K562 (cell line): ENCODE results near the gene NDC1. TPM values are rescaled to one million over a fixed set of nuclear protein-coding genes. Genes with fewer than 3 reads are reported as not detected.
A peak's percentile ranks its signal among the peaks of the same experiment; 100 is the strongest.

Experiments
- ATAC-seq: fragments of 200-7000 bp; cut with Tn5 transposase; 3 replicates; pipeline ENCODE4 v1.9.1; 2020; ENCODE audit warnings: moderate library complexity
- BruUV-seq: library from RNA; stranded (reverse); fragments of 400-500 nt; replicated peaks from 2 replicates; lab custom pipeline; 2021; lab: Mats Ljungman, UMichigan
- CTCF ChIA-PET: fragments of 300-600 bp; formaldehyde crosslinking; extraction: SDS; loops from one replicate; lab custom pipeline; 2021; ENCODE audit warnings: low intra/inter-chr PET ratio; lab: Yijun Ruan, JAX
- POLR2A ChIA-PET: fragments of 300-600, 350-650 bp; sonication (Branson Sonifier 250); formaldehyde crosslinking; extraction: SDS; loops from one replicate; lab custom pipeline; 2021; ENCODE audit warnings: antibody characterized with exemption, inconsistent platforms; lab: Yijun Ruan, JAX
- DNase-seq, 4 experiments: peaks; one replicate each; pipeline versions ENCODE4 v3.0.0 to v3.0.0-alpha.2; 2011 to 2018; ENCODE audit warnings: low spot score in 3 of 4, mixed read lengths in 3 of 4; ENCODE audit errors: extremely low read depth in 1 of 4
- FAIRE-seq: peaks from 2 replicates; lab custom pipeline; 2011; peaks lifted over from hg19 to GRCh38; lab: Jason Lieb, UNC
- H2AFZ ChIP-seq: 2 replicates; pipeline ENCODE4 v1.6.0; 2011; ENCODE audit warnings: low read depth, low read length, control low read depth, inconsistent platforms
- H3K27ac ChIP-seq: fragments of 200-600 bp; 3 replicates; pipeline ENCODE4 v1.8.0; 2011; ENCODE audit warnings: low read depth, mild to moderate bottlenecking, control low read depth, inconsistent platforms, low read length, moderate library complexity, mixed read lengths; ENCODE audit errors: extremely low read depth
- H3K27me3 ChIP-seq, 2 experiments: fragments of 300-600 bp in 1 of 2; 2 replicates in 1 of 2; 3 replicates in 1 of 2; pipeline versions ENCODE4 v1.6.0 to v1.8.0; 2011; ENCODE audit warnings: inconsistent platforms in 2 of 2, low read length in 2 of 2, mild to moderate bottlenecking in 1 of 2, mixed read lengths in 1 of 2, moderate library complexity in 1 of 2; ENCODE audit not compliant: control insufficient read depth in 2 of 2, insufficient read depth in 2 of 2
- H3K36me3 ChIP-seq: fragments of 300-600 bp; 3 replicates; pipeline ENCODE4 v1.8.0; 2011; ENCODE audit warnings: mild to moderate bottlenecking, low read length, inconsistent platforms; ENCODE audit not compliant: control insufficient read depth, insufficient read depth
- H3K4me1 ChIP-seq, 2 experiments: fragments of 200-600 bp in 1 of 2; replicated peaks in 1 of 2; 2 replicates in 1 of 2; 3 replicates in 1 of 2; pipeline versions ENCODE4 v1.5.1 to v1.8.0; 2011; ENCODE audit warnings: inconsistent platforms in 2 of 2, low read length in 2 of 2, mild to moderate bottlenecking in 1 of 2, mixed read lengths in 1 of 2, moderate library complexity in 1 of 2; ENCODE audit not compliant: control insufficient read depth in 2 of 2, insufficient read depth in 2 of 2
- H3K4me2 ChIP-seq: 2 replicates; pipeline ENCODE4 v1.6.1; 2011; ENCODE audit warnings: low read length, control low read depth, inconsistent platforms, mixed read lengths; ENCODE audit not compliant: insufficient read depth
- H3K4me3 ChIP-seq: fragments of 200-600 bp; sonication (generic), shearing (Covaris generic); 2 replicates; pipeline ENCODE4 v1.5.1; 2016; ENCODE audit warnings: control low read depth, inconsistent platforms
- H3K79me2 ChIP-seq: fragments of 200-600 bp; 3 replicates; pipeline ENCODE4 v1.8.0; 2011; ENCODE audit warnings: low read length, inconsistent platforms; ENCODE audit not compliant: control insufficient read depth, insufficient read depth
- H3K9ac ChIP-seq, 2 experiments: 2 replicates each; pipeline versions ENCODE4 v1.6.0 to v1.6.1; 2011; ENCODE audit warnings: low read depth in 2 of 2, low read length in 2 of 2, control low read depth in 1 of 2, inconsistent platforms in 1 of 2, mild to moderate bottlenecking in 1 of 2, mixed read lengths in 1 of 2; ENCODE audit not compliant: insufficient read depth in 1 of 2
- H3K9me1 ChIP-seq: one replicate; pipeline ENCODE4 v1.6.0; 2011; ENCODE audit warnings: inconsistent platforms, mild to moderate bottlenecking, low read length, moderate library complexity; ENCODE audit not compliant: control insufficient read depth, insufficient read depth
- H3K9me3 ChIP-seq: replicated peaks from 2 replicates; pipeline ENCODE4 v1.5.1; 2011; ENCODE audit warnings: low read depth, low read length, inconsistent platforms; ENCODE audit not compliant: control insufficient read depth, insufficient read depth
- H4K20me1 ChIP-seq: replicated peaks from 2 replicates; pipeline ENCODE4 v1.6.1; 2011; ENCODE audit warnings: low read length, inconsistent platforms, mixed read lengths; ENCODE audit not compliant: control insufficient read depth, insufficient read depth
- ATF3 ChIP-seq, 2 experiments: fragments of 450-650 bp in 1 of 2; sonication (generic) in 1 of 2; formaldehyde crosslinking in 1 of 2; IDR thresholded peaks in 1 of 2; conservative IDR thresholded peaks in 1 of 2; 2 replicates each; pipeline versions ENCODE4 v1.6.1 to v1.8.1; 2016 to 2023; ENCODE audit warnings: mild to moderate bottlenecking in 2 of 2, moderate library complexity in 2 of 2, inconsistent platforms in 1 of 2, missing genetic modification reagents in 1 of 2
- FIP1L1 ChIP-seq: fragments of 200-400 bp; formaldehyde crosslinking; IDR thresholded peaks from 2 replicates; pipeline ENCODE4 v1.6.1; 2018; ENCODE audit warnings: mild to moderate bottlenecking, low read depth, low read length; ENCODE audit not compliant: poor library complexity, severe bottlenecking
- FUS ChIP-seq: fragments of 200-400 bp; formaldehyde crosslinking; optimal IDR thresholded peaks from 2 replicates; pipeline ENCODE3; 2017; ENCODE audit warnings: low read depth, low read length
- PHTF2 ChIP-seq: fragments of 250-450 bp; sonication (Bioruptor Pico); IDR thresholded peaks from 2 replicates; pipeline ENCODE4 v1.5.0; 2021; ENCODE audit warnings: mild to moderate bottlenecking
- WGBS: fragments of 100-300 bp; shearing (Covaris generic); methylation state at CpG from one replicate; pipeline ENCODE4 v1.1.6; 2016; ENCODE audit warnings: low coverage, mixed read lengths; ENCODE audit not compliant: insufficient coverage; ENCODE audit errors: missing lambda C conversion rate; 5-methylcytosine and 5-hydroxymethylcytosine counted together
- in situ Hi-C: fragments of 300-500 bp; cut with MboI; formaldehyde crosslinking; loops from 4 replicates; pipeline ENCODE4 v1.15.0; 2018; ENCODE audit warnings: inconsistent platforms, mixed read lengths
- intact Hi-C: fragments of 100-400 bp; cut with micrococcal nuclease; formaldehyde crosslinking; loops from 2 replicates; pipeline ENCODE4 v1.14.2; 2022
- polyA plus RNA-seq, 8 experiments: library from polyadenylated mRNA; depleted of rRNA in 4 of 8; stranded (reverse) in 5 of 8; unstranded in 3 of 8; fragments of >200 nt; fragmentation: Nextera tagmentation in 2 of 8; fragmentation: Illumina TruSeq in 1 of 8; extraction: Ambion mirVana in 2 of 8; extraction: Trizol in 1 of 8; gene quantifications; 2 replicates each; pipeline versions ENCODE4 v1.2.1 to v1.2.3, GENCODE V29; 2011 to 2014; ENCODE audit warnings: inconsistent platforms in 1 of 8, missing spikeins in 1 of 8
- total RNA-seq, 7 experiments: library from RNA; depleted of rRNA in 6 of 7; stranded (reverse); fragments of >200 nt in 6 of 7; fragmentation: Illumina TruSeq in 2 of 7; extraction: Trizol in 2 of 7; gene quantifications; 2 replicates each; pipeline versions ENCODE4 v1.2.1 to v1.2.3, GENCODE V29; 2011 to 2021; ENCODE audit warnings: low replicate concordance in 1 of 7

The NDC1 gene
- total and polyA plus RNA-seq, 9 of the 15 experiments (the other 6 are each of a cell fraction or from before 2014, with no cell fraction given): 26.9 to 102 (median 64.5) TPM

GRCh38 chr1:53833393-53833792 lies 4.7 kb downstream of the NDC1 start:
- Histone ChIP-seq H2AFZ (no peak overlapping the region), H3K36me3 (peaks cover 61% of the 10 kb centered on the region), H3K9me1 (no peaks in the 10 kb centered on the region), H3K79me2 (peaks cover 70% of the 10 kb centered on the region), H3K27me3 (no peaks in the 10 kb centered on the region), H3K9ac (no peak overlapping the region), H4K20me1 (no peaks in the 10 kb centered on the region), H3K9me3 (no peaks in the 10 kb centered on the region), H3K4me3 (no peak overlapping the region), H3K27ac (no peak overlapping the region), H3K4me1 (peaks cover 4 to 13% of the 10 kb centered on the region in 2 experiments; a peak in 3 of 5 replicates), H3K4me2 (no peak overlapping the region)
- DNase-seq: no peak
- in situ Hi-C loops (no loop called here), intact Hi-C loops (no loop called here)
- 93% methylated on average over 4 of the region's 4 CpGs for WGBS
- no peak for ATAC-seq
- POLR2A ChIA-PET: interaction anchor here (0.7 kb wide), 1 partner anchor 370 kb away, joined by 3 read pairs; no protein-coding TSS in a partner anchor
- BruUV-seq: no TSS peak
- FAIRE-seq: no peak
- no peak for TF ChIP-seq FUS
- TF ChIP-seq PHTF2 (CRISPR knock-in tag): no peak
- peak; percentile 10; the same call in 1 of the 2 replicates for TF ChIP-seq ATF3 (IDR thresholded peaks at IDR 0.05)
- no peak for TF ChIP-seq ATF3 (CRISPR knock-in tag; conservative IDR thresholded peaks at IDR 0.05)
- no peak for TF ChIP-seq FIP1L1
- CTCF ChIA-PET: no interaction called here
